PC-3 (cell line): ENCODE data around the gene CENPVL1.

ENCODE experiments used
- EZH2 ChIP-seq: fragments of 300-600 bp; sonication (generic); IDR thresholded peaks from one replicate; pipeline ENCODE4 v1.6.1; 2017; ENCODE audit warnings: antibody characterized with exemption, mild to moderate bottlenecking, low read length; ENCODE audit not compliant: unreplicated experiment
- TF ChIP-seq, protein P1 (sequence below): fragments of 300-600 bp; sonication (generic); conservative IDR thresholded peaks from 2 replicates; pipeline ENCODE4 v1.5.1; 2017; ENCODE audit warnings: antibody characterized with exemption, low read depth, mild to moderate bottlenecking, low read length

DNA sequence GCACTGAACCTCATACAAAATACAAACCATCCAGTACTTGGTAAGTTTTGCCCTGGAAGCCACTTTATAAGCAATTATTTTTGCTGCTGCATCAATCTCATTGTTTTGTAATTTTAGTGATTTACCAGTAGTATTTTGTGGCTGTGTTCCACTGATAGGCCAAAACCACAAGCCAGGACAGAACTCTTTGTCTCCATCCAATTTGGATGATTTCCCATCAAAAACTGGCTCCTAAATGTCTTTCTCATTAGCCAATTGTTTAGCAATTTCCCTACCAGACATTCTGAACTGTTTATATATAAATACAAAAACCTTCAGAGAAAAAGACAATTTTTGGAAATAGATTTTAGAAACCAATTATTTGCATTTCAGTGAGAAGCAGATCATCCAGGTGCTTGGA, 37.4 kb downstream of the CENPVL1 start:
- TF ChIP-seq, protein P1, sequence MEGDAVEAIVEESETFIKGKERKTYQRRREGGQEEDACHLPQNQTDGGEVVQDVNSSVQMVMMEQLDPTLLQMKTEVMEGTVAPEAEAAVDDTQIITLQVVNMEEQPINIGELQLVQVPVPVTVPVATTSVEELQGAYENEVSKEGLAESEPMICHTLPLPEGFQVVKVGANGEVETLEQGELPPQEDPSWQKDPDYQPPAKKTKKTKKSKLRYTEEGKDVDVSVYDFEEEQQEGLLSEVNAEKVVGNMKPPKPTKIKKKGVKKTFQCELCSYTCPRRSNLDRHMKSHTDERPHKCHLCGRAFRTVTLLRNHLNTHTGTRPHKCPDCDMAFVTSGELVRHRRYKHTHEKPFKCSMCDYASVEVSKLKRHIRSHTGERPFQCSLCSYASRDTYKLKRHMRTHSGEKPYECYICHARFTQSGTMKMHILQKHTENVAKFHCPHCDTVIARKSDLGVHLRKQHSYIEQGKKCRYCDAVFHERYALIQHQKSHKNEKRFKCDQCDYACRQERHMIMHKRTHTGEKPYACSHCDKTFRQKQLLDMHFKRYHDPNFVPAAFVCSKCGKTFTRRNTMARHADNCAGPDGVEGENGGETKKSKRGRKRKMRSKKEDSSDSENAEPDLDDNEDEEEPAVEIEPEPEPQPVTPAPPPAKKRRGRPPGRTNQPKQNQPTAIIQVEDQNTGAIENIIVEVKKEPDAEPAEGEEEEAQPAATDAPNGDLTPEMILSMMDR, result no peak
- no peak for TF ChIP-seq EZH2
